ENCODE measurements around the gene BCL11B. TPM values are rescaled to one million over a fixed set of nuclear protein-coding genes. Genes with fewer than 3 reads are reported as not detected.

The BCL11B gene
- total RNA-seq, 1 donor from 2014 or later = 1.3 TPM

GRCh38 chr14:99166506-99166905 is 105.5 kb downstream of the BCL11B start:
- H3K27me3 ChIP-seq = no peaks in the 10 kb centered on the region
- H3K4me3 Mint-ChIP-seq = no peak overlapping the region
- no peak overlapping the region for H3K27ac Mint-ChIP-seq
- no peak overlapping the region for H3K9ac ChIP-seq
- TF ChIP-seq EZH2phosphoT487 (IDR thresholded peaks at IDR 0.05) = no peak
- no peak for TF ChIP-seq CTCF (IDR thresholded peaks at IDR 0.05)
- TF ChIP-seq EZH2 (IDR thresholded peaks at IDR 0.05) = no peak
- peaks cover 3% of the 10 kb centered on the region for H3K4me1 Mint-ChIP-seq
- H3K9me3 Mint-ChIP-seq = peaks cover 7% of the 10 kb centered on the region
- H3K9me3 ChIP-seq (ENCODE audit: low read depth) = no peaks in the 10 kb centered on the region
- no peaks in the 10 kb centered on the region for H3K36me3 Mint-ChIP-seq
- H3K4me2 ChIP-seq = no peak overlapping the region
- H4K20me1 ChIP-seq (ENCODE audit: low read depth) = no peaks in the 10 kb centered on the region
- H3K79me2 ChIP-seq (ENCODE audit: low read depth) = no peaks in the 10 kb centered on the region
- H3K27me3 Mint-ChIP-seq (ENCODE audit: insufficient read depth, low read depth) = peaks cover 6% of the 10 kb centered on the region
- peaks cover 6% of the 10 kb centered on the region for H3K4me1 ChIP-seq
- H3F3A ChIP-seq (ENCODE audit: low read depth) = no peaks in the 10 kb centered on the region
- no peaks in the 10 kb centered on the region for H3K36me3 ChIP-seq
- no peak overlapping the region for H3K4me3 ChIP-seq
- H2AFZ ChIP-seq (replicated peaks) = no peak overlapping the region
- H3K27ac ChIP-seq = no peak overlapping the region
- DNase-seq (ENCODE audit: low spot score) = no peak

GRCh38 chr14:99164712-99165111 is 107.3 kb downstream of the BCL11B start:
- H3K4me3 Mint-ChIP-seq = no peak overlapping the region
- TF ChIP-seq EZH2 (IDR thresholded peaks at IDR 0.05) (no peak), CTCF (IDR thresholded peaks at IDR 0.05) (no peak), EZH2phosphoT487 (IDR thresholded peaks at IDR 0.05) (no peak)

GRCh38 chr14:99163446-99163845 is 108.6 kb downstream of the BCL11B start:
- H3K4me1 ChIP-seq = no peaks in the 10 kb centered on the region
- H3K36me3 Mint-ChIP-seq = no peaks in the 10 kb centered on the region
- H3K27me3 ChIP-seq = no peaks in the 10 kb centered on the region
- H3K9me3 Mint-ChIP-seq = peaks cover 9% of the 10 kb centered on the region
- H3K36me3 ChIP-seq = no peaks in the 10 kb centered on the region
- H3K27me3 Mint-ChIP-seq (ENCODE audit: insufficient read depth, low read depth) = peaks cover 12% of the 10 kb centered on the region
- no peak overlapping the region for H3K27ac Mint-ChIP-seq
- no peaks in the 10 kb centered on the region for H3K79me2 ChIP-seq (ENCODE audit: low read depth)
- no peak overlapping the region for H3K27ac ChIP-seq
- no peak overlapping the region for H3K9ac ChIP-seq
- no peak for DNase-seq (ENCODE audit: low spot score)
- H4K20me1 ChIP-seq (ENCODE audit: low read depth) = no peaks in the 10 kb centered on the region
- H3K4me1 Mint-ChIP-seq = peaks cover 3% of the 10 kb centered on the region
- H3K4me2 ChIP-seq = no peak overlapping the region
- TF ChIP-seq EZH2 (IDR thresholded peaks at IDR 0.05) = no peak
- no peak for TF ChIP-seq CTCF (IDR thresholded peaks at IDR 0.05)
- no peak overlapping the region for H2AFZ ChIP-seq (replicated peaks)
- no peaks in the 10 kb centered on the region for H3K9me3 ChIP-seq (ENCODE audit: low read depth)
- H3K4me3 ChIP-seq = no peak overlapping the region
- H3K4me3 Mint-ChIP-seq = no peak overlapping the region
- no peaks in the 10 kb centered on the region for H3F3A ChIP-seq (ENCODE audit: low read depth)

More at GRCh38 chr14:99164712-99165111, 107.3 kb downstream of the BCL11B start:
- Histone ChIP-seq H3K27me3 (no peaks in the 10 kb centered on the region), H3K9me3 (ENCODE audit: low read depth) (no peaks in the 10 kb centered on the region), H3F3A (ENCODE audit: low read depth) (no peaks in the 10 kb centered on the region), H4K20me1 (ENCODE audit: low read depth) (no peaks in the 10 kb centered on the region), H3K27ac (no peak overlapping the region), H3K4me3 (no peak overlapping the region), H3K9ac (no peak overlapping the region), H2AFZ (replicated peaks) (no peak overlapping the region), H3K4me1 (peaks cover under 1% of the 10 kb centered on the region), H3K4me2 (no peak overlapping the region), H3K36me3 (no peaks in the 10 kb centered on the region), H3K79me2 (ENCODE audit: low read depth) (no peaks in the 10 kb centered on the region)
- H3K4me1 Mint-ChIP-seq = peaks cover 3% of the 10 kb centered on the region
- no peaks in the 10 kb centered on the region for H3K36me3 Mint-ChIP-seq
- no peak for DNase-seq (ENCODE audit: low spot score)
- H3K27me3 Mint-ChIP-seq (ENCODE audit: insufficient read depth, low read depth) = peaks cover 10% of the 10 kb centered on the region
- H3K9me3 Mint-ChIP-seq = peaks cover 9% of the 10 kb centered on the region
- no peak overlapping the region for H3K27ac Mint-ChIP-seq

All from neural progenitor cell (in vitro differentiated cells).